ENCODE results near the gene TRIM54.
A peak's percentile ranks its signal among the peaks of the same experiment; 100 is the strongest.
"Not testable (repeated sequence)": the region's sequence is repeated elsewhere in the genome, so short reads cannot be mapped to it uniquely, and the experiment has no call there.

The TRIM54 gene

DNA sequence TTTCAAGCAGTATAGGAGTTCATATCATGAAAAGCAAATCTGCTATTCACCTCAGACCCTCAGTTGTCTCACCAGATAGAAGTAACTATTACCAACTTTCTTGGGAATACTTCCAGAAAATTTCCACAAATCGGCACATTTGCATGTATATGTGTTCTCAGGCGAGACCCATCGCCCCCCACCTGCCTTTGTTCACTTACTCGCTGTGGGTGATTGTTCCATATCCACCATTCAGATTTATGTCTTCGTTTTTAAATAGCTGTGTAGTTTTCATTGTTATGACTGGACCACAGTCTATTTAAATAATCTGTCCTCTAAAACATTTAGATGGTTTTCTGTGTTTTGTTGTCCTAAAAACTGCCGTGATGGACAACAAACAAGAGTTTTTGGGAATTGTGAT, 3.3 kb downstream of the TRIM54 start:
- DNase-seq, result no peak

DNA sequence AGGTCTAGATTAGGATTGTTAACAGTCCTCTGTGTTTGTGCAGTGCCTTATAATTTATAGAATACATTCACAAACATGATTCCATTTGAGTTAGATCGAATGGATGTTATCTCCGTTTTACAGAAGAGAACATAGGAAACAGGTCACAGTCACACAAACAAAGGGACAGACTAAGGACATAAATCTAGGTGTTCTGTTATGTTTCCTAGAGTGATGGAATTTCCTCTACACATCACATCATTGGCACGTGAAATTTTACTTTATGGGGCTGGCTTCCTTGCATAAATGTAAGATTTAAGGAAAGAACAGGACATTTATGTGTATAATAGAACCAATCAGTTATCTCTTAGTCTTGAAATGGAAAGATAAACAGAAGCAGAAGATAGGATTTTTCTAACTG, 6.4 kb downstream of the TRIM54 start:
- DNase-seq, result no peak

DNA sequence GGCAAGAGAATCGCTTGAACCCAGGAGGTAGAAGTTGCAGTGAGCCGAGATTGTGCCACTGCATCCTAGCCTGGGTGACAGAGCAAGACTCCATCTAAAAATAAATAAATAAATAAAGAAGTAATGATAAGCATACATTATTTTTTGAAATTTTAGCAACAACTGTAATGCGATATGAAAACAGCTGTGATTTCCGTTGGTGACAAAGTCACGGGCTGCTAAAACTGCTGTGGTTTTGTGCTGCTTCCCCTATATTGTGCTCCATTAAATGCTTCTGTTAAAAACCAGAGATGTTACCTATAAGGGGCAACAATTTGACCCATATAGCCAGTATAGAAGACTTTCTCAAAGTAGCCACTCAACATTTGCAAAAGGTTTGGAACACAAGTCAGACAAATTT, 8.3 kb downstream of the TRIM54 start:
- no peak for DNase-seq

DNA sequence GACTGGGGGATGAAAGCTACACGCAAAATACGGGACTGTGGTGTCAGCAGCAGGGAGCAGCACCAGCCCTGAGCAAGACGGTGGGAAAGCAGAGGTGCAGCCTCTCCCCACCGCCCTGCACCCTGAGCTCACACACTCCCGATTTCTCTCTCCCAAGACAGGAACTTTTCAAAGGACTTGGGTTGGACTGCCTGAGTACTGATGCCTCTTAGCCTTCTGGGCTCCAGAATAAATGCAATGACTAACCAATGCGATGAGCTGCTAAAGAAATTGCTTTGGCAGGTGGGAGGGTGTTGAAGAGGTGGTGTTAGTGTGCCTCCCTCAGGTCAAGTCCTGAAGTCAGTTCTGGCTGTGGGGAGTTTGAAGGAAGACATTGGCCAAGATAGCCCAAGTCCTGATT, 9.6 kb downstream of the TRIM54 start:
- DNase-seq, result no peak

DNA sequence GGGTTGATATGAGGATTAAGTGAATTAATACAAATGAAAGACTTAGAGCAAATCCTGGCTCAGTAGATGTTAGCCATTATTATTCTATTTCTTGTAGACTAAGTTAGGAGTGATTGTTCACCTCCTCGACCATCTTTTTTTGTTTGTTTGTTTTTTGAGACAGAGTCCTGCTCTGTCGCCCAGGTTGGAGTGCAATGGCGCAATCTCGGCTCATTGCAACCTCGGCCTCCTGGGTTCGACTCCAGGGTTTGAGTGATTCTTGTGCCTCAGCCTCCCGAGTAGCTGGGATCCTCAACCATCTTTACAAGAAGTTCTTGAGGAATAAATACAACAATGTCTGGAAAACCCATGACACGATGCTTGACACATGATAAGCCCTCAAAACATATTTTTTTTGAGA, 12.7 kb downstream of the TRIM54 start:
- DNase-seq, result no peak

DNA sequence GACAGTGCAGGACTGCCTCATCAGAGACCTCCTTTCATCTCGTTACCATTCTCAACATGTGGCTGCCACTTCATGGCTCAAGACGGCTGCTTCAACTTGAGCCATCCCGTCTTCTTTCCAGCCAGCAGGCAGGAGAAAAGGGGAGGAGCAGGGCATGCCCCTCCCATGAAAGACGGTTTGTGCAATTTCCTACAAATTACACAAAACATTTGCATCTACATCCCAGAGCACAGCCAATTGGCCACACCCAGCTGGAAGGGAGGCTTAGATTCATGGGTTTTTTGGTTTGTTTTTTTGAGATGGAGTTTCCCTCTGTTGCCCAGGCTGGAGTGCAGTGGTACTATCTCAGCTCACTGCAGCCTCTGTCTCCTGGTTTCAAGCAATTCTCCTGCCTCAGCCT, 14.3 kb downstream of the TRIM54 start:
- no peak for DNase-seq

GRCh38 chr2:27297195-27297594, 15.0 kb downstream of the TRIM54 start:
- no peak for DNase-seq

DNA sequence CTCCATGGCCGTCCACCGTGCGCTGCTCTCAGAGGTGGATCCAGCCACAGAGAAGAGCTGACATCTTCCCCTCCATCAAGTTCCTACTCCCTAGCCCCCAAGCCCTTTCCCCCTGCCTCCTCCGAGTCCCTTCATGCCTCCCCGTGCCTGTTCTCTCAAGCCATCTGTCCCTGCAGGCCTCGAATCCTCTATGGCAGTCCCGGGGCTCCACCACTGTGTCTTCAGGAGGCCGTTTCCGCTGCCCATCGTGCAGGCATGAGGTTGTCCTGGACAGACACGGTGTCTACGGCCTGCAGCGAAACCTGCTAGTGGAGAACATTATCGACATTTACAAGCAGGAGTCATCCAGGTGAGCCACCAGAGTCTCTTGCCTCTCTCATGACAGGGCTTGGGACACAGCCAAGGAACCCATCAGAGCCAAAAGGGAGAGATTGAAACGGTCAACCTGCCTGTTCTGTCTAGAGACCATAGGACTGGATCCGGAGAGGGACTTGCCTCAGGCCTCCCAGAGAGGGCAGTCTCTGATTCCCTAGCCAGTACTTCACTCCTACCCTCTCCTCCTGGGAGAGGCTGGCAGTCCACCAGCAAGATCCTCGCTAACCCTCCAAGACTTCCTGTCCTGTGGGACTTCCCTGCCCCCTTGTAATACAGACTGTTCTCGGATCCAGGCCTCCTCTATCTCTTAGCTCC, 16.3 kb downstream of the TRIM54 start:
- no peak for DNase-seq

DNA sequence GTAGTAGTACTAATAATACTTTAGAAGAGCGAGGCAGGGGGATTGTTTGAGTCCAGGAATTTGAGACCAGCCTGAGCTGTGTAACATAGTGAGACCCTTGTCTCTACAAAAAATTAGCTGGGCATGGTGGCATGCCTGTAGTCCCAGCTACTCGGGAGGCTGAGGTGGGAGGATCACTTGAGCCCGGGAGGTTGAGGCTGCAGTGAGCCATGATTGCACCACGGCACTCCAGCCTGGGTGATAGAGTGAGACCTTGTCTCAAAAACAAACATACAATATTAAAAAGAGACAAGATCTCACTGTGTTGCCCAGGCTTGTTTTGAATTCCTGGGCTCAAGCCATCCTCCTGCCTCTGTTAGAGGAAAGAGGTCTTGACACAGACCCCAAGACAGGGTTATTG, 18.4 kb downstream of the TRIM54 start:
- not testable (repeated sequence) for DNase-seq

DNA sequence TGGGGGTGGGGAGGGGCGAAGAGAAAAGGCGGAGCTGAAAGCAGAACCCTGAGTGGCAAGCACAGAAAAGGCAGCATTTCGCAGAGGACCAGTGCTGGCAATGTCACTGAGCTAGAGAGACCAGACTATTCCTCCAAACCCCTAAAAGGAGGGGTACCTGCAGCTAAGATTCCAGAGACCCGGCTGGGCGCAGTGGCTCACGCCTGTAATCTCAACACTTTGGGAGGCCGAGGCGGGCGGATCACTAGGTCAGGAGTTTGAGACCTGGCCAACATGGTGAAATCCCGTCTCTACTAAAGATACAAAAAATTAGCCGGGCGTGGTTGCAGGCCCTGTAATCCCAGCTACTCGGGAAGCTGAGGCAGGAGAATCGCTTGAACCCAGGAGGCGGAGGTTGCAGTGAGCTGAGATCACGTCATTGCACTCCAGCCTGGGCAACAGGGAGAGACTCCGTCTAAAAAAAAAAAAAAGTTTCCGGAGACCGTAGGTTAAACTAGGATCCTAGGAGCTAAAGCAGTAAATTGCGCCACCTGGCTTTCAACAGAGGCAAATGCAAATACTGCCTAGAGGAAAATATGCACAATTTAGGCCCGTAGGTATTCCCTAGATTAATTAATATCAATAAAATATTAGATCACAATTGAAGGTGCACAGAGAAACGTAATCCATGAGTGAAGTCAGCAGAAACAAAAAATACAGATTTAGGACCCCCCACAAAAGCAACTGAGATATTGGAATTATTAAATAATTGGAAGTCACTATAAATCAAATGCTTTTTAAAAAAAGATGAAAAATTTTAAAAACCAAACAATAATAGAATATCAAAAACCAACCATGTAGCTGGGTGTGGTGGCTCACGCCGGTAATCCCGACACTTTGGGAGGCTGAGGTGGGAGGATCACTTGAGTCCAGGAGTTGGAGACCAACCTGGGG, 21.1 kb downstream of the TRIM54 start:
- no peak for DNase-seq

DNA sequence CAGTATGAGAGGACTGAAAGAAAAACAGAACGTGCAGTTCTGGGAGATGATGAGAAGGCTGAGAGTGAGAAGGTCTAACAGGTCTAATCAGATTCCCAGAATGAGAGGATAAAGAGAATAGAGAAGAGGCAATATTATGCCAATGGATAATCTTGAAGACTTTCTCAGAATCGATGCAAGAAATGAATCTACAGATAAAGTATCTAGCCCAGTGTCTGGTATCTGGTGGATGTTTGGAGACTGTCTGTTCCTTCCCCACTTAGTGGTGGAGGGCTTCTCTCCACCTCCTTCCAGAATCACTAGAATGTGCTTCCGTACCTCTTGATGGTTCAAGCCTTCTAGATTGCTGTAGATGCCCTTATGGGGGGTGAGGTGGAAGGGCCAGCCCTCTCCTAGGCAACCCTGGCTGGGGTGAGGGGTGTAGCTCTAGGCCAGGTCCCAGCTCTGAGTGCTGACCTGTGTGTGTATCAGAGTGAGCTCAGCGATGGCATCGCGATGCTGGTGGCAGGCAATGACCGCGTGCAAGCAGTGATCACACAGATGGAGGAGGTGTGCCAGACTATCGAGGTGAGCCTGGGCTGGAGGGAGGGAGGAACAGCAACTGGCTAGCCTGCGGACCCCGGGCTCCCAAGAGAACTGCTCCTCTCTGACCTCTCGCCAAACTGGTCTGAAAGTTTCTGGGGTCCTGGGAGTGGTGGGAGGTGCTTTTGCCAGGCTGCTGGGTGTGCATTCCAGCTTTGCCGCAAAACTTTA, 22.4 kb downstream of the TRIM54 start:
- DNase-seq, result no peak

GRCh38 chr2:27305516-27305915, 23.3 kb downstream of the TRIM54 start:
- no peak for DNase-seq

DNA sequence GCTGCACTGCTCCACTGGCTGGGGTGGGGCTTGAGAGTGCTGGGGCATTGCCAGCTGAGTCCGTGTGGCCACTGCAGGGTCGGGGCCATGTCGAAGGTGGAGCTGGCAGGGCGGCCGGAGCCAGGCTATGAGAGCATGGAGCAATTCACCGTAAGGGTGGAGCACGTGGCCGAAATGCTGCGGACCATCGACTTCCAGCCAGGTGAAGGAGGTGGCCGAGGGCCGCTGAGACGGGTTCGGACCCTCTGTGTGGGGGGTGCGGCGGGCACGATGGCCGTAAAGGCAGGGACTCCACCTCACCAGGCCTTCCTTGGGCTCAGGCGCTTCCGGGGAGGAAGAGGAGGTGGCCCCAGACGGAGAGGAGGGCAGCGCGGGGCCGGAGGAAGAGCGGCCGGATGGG, 23.9 kb downstream of the TRIM54 start:
- no peak for DNase-seq

- DNase-seq, result no peak
These were observed 24.5 kb downstream of the TRIM54 start for GRCh38 chr2:27306573-27307286.

DNA sequence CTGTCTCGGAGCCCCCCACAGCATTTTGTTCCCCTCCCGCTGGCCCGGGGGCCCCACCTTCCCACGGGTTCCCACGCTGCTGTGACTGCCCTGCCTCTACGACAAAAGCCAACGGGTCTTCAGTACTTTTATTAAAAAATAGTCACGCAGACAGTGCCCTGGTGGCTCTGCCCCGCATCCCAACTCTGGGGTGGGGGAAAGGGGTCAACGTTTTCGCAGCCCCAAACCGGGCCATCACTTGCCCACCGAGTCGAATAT, 25.0 kb downstream of the TRIM54 start:
- no peak for DNase-seq

GRCh38 chr2:27307545-27308358, 25.5 kb downstream of the TRIM54 start:
- DNase-seq, result no peak

DNA sequence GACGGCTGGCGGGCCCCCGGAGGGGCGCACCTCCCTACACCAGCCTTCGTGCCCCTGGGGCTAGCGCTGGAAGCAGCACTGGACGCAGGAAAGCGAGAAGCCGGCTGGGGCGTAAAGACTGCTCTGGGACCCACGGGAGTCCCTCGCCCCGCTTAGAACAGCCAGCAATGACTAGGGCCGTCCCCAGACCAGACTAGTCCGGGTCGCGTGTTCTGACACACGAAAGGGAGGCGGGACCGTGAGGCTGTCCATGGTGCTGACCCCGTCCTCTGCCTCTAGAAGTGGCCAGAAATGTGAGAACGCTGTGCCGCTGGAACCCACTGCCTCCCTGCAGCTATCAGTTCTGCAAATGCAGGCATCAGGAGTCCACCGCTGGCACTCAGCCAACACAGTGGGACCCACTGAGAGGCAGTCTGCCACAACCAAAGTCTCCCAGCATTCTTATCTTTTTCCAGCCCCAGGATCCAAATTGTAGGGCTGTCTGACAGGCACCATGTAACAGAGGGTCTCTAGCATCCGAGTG, 26.2 kb downstream of the TRIM54 start, which contains the start of gene UCN:
TSS of gene UCN (minus strand) at position 87 of the 523 bp plus-strand sequence. CDS start 550 bp downstream, outside the sequence.
- DNase-seq, result peak; percentile 74

- no peak for DNase-seq
These were observed 27.4 kb downstream of the TRIM54 start for GRCh38 chr2:27309651-27310050.

DNA sequence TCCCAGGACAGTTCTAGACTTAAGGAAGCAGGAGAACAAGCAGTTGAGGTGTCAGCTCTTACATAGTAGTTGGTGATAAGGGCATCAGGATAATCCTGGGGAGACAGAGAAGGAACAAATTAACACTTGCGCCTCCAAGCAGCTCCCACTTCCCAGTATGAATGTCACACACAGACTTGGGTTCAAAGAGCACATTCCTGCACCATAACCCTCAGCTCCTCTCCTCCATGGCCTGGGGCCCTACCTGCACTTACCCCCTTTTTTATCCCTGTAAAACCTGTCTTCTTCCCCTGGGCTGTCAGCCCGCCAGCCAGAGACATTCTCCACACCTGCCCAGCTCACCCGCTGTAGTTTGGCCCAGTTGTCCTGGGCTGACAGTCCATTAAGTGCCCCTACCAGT, 29.9 kb downstream of the TRIM54 start:
- DNase-seq, result no peak

- no peak for DNase-seq
These were observed 31.8 kb downstream of the TRIM54 start for GRCh38 chr2:27313882-27314645.

- DNase-seq, result no peak
These were observed 32.5 kb downstream of the TRIM54 start for GRCh38 chr2:27314709-27315108.

Measured in right forelimb (tissue), 1 donor.